Jurkat, Clone E6-1 (cell line): Measurements from ENCODE around the gene FAM83D.

Experiments used
- DNase-seq: peaks from one replicate; pipeline ENCODE4 v3.0.0-alpha.2; 2011; ENCODE audit warnings: low read depth, low spot score
- H3K4me3 ChIP-seq: 2 replicates; pipeline ENCODE4 v1.5.1; 2011; ENCODE audit warnings: mild to moderate bottlenecking, low read length, control low read depth, moderate library complexity

The FAM83D gene

DNA sequence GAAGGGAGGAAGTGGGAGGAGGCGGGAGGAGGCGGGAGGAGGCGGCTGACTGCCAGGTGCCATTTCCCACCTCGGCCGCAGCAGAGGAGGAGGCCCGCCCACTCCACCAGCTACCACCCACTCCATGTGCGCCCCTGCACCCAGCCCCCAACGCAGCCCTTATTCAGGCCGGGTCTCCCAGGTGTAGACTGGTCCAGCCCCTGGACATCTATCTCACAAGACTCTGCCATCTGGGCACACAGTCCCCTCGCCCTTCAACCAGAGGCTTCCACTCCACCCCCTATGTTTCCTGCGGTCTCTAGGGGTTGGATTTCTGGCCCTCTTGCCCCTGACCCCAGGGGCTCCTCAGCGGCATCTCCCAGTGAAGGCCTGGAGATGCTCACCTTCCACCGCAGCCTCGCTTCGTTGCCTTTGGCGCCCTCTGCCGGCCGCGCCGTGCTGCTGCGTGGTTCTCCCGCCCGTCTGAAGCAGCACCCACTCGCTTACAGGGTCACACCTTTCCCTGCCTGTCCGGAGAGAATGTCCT lies 32.6 kb upstream of the FAM83D start:
- H3K4me3 ChIP-seq, result no peak overlapping the region
- DNase-seq, result peak; percentile 35

DNA sequence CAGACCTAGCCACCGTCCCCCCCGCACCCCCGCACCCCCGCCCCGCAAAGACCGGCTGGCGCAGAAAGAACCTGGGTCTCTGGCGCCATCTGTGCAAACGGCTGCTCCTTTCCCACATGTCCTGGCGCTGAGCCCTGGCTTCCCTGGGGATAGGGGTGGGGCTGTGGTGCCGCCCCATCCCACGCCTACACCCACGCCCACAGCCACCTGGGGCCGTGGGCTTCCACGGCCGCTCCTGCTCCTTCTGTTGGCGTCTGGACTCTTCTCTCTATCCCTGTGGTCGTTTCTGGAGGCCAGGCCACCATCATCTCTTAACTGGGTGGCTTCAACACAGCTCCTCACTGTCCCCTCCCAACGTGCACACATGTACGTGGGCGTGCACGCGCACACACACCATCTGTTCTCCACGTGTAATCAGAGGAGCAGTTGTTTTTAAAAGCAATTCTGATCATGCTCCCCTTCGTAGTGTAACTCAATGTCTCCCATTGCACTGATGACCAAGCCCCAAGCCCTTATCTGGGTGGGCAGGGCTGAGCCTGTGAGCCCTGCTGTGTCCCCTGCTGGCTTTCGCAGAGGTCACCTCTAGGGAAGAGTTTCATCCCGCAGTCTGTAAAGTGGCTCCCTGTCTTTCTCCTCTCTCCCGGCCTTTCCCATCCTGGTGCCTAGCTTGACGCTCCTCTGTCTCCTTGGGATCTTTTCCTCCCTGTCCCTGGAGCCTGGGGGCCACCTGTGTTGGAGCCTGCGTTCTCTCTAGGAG lies 31.9 kb upstream of the FAM83D start:
- H3K4me3 ChIP-seq, result no peak overlapping the region
- no peak for DNase-seq

DNA sequence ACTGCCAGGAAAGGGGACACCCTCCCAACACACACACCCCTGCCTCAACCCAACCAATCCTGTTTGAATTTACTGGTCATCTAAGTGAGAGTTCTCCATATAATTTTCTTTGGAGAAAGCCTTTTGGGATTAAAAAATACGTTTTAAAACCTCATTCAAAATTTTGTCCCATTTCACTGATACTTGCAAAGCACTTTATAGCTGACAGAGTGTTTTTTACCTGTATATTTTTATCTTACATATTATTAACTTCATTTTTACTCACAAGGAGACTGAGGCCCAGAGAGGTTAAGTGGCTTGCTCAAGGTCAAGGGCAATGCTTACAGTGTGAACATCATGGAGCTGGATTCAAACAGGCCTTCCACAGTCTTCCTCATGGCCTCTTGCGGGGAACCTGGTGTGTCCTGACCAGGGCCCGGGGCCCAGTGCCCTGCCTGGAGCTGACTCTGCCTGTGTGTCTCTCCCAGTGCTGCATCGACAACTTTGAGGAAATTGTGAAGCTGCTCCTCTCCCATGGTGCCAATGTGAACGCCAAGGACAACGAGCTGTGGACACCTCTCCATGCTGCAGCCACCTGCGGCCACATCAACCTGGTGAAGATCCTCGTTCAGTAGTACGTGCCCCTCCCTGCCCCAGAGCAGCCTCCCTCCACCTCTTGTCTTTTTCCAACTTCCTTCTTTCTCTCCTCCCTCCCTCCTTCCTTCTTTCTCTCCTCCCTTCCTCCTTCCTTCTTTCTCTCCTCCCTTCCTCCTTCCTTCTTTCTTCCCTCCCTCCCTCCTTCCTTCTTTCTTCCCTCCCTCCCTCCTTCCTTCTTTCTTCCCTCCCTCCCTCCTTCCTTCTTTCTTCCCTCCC lies 30.9 kb upstream of the FAM83D start:
- H3K4me3 ChIP-seq, result no peak overlapping the region
- DNase-seq, result no peak

DNA sequence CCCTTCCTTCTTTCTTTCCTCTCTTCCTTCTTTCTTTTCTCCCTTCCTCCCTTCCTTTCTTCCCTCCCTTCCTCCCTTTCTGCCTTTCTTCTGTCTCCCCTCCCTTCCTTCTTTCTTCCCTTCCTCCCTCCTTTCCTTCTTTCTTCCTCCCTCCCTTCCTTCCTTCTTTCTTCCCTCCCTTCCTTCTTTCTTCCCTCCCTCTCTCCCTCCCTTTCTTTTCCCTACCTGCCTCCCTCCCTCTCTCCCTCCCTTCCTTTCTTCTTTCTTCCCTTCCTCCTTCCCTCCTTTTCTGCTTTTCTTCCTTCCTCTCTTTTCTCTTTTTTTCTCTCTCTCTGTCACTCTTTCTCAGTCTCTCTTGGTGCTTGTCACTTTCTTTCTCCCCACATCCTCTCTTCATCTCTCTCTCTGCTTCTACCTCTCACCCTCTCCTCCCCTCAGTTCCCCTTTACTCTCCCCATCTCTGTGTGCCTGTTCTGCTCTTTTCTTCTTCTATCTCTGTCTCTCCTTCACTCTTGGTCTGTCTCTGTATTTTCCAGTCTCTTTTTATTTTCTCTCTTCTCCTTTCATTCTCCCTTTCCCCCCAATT lies 30.1 kb upstream of the FAM83D start:
- no peak for DNase-seq
- H3K4me3 ChIP-seq, result no peak overlapping the region

DNA sequence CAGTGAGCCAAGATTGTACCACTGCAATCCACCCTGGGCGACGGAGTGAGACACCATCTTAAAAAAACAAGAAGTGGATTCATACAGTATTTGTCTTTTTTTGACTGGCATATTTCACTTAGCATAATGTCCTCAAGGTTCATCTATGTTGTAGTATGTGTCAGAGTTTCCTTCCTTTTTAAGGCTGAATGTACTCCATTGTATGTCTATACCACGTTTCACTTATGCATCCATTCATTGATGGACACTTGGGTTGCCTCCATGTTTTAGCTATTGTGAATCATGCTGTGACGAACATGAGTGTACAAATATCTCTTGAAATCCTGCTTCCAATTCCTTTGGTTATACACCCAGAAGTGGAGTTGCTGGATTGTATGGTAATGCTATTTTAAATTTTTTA lies 28.9 kb upstream of the FAM83D start:
- H3K4me3 ChIP-seq, result no peak overlapping the region
- no peak for DNase-seq

DNA sequence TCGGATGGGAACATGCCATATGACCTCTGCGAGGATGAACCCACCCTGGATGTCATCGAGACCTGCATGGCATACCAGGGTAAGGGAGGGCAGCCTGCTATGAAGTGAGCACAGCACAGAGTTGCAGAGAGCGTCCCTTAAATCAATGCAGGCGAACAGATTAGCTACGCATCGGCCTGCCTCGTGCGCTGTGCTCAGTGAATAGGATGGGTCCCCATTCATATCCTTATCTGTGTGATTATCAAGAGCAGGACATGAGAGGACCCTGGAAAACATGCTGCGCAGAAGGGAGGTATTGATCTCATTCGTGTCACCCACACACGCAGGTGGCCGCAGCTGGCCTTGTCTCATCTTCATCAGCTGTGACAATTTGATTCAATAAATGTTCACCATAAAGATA lies 25.6 kb upstream of the FAM83D start:
- DNase-seq, result no peak
- H3K4me3 ChIP-seq, result no peak overlapping the region

DNA sequence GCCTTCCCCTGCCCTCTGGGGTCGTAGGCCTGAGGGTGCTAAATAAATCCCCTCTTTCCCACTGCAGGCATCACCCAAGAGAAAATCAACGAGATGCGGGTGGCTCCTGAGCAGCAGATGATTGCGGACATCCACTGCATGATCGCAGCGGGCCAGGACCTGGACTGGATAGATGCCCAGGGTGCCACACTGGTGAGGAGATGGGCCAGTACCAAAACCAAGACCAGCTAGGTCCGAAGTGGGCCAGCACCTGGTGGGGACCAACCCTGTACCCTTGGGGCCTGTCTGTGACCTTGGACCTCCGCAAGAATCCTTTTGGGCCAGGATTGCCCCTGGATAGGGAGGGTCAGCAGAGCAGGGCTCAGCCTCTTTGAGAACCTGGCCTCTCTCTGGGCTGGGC lies 23.6 kb upstream of the FAM83D start:
- DNase-seq, result no peak
- no peak overlapping the region for H3K4me3 ChIP-seq

DNA sequence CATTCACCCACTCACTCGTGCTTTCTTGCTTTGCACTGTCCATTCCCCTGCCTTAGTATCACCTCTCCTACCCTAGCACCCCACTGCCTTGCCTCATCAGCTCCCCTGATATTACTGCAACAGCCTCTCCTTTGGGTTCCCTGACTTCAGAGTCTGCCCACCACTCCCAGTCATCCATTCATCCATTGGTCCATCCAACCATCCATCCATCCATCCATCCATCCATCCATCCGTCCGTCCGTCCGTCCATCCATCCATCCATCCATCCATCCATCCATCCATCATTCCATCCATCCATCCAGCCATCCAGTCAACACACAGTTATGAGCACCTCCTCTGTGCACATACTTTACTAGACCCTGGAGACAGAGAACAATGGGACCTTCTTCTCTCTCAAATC lies 22.9 kb upstream of the FAM83D start:
- no peak overlapping the region for H3K4me3 ChIP-seq
- DNase-seq, result no peak

DNA sequence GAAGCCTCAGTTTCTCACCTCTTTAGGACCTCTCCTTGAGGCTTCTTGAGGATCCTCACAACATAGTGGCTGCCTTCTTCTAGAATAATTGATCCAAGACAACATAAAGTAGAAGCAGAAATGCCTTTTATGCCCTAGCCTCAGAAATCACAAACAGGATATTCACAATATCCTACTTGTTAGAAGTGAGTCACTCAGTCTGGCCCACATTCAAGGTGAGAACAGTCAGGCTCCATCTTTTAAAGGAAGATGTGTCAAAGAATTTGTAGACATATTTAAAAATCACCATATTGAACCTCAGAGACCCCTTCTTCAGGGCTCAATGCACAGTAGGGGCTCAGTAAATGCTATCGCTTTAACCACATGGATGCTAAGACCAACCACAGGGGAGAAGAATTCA lies 20.8 kb upstream of the FAM83D start:
- no peak overlapping the region for H3K4me3 ChIP-seq
- DNase-seq, result no peak

DNA sequence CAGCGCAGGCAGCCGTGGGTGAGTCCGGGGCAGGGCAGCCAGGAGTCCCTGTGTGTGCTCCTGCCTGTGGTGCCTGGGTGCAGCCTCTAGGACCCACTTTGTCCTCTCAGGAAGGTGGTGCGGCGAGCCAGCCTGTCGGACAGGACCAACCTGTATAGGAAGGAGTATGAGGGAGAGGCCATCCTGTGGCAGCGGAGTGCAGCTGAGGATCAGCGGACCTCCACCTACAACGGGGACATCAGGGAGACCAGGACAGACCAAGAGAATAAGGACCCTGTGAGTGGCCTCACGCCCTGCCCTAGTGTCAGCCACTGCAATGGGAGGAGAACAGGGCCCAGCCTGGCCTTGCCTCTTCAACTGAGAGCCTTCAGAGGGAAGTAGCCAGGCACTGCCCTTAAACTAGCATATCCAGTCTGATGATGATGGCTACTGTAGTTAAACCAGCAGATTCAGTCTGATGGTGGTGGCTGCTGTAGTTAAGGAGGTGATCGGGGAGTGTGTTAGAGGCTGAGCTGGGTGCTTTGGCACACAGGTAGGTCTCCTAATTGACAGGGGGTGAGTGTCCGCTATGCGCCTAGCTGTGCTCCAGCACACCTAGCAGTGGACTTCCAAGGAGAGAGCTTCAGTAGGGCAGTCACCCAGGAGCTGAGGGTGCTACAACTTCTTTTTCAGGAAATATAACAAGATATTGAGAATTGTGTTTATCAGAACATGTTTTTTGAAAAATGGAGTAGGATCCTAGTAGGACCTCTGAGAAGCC lies 18.1 kb upstream of the FAM83D start:
- H3K4me3 ChIP-seq, result no peak overlapping the region
- no peak for DNase-seq

DNA sequence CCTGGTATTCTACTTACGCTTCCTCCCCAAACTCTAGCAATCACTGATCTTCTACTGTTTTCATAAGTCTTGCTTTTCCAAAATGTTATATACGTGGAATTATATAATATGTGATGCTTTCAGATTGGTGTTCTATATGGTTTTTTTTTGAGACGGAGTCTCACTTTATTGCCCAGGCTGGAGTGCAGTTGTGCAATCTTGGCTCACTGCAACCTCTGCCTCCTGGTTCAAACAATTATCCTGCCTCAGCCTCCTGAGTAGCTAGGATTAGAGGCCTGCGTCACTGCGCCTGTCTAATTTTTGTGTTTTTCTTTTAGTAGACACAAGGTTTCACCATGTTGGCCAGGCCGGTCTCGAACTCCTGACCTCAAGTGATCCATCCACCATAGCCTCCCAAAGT lies 10.9 kb upstream of the FAM83D start:
- no peak overlapping the region for H3K4me3 ChIP-seq
- no peak for DNase-seq

DNA sequence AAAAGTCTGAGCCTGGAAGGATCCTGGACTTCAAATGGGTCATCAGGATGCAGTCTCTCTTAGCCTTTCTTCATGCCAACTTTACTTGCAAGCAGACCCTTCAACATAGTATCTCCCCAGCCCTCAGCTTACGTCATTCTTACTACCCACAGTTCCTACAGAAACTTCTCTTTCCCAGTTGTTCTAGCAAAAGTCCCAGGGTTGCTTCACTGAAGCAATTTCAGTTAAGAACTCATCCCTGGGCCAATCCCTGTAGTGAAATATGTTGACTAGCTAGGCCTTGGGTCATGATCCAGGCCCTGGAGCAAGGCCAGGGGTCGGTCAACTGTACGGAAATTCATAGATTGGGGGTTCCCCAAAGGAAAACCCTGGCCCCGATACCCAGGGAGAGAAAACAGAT lies 8.6 kb upstream of the FAM83D start:
- no peak for DNase-seq

DNA sequence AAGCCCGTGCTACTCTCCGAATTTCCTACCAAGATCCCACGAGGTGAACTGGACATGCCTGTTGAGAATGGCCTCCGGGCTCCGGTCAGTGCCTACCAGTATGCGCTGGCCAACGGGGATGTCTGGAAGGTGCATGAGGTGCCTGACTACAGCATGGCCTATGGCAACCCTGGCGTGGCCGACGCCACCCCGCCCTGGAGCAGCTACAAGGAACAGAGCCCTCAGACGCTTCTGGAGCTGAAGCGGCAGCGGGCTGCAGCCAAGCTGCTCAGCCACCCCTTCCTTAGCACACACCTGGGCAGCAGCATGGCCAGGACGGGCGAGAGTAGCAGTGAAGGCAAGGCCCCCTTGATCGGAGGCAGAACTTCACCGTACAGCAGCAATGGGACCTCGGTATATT lies 8.0 kb upstream of the FAM83D start:
- no peak for DNase-seq
- H3K4me3 ChIP-seq, result no peak overlapping the region

More for the DNA sequence above, 8.6 kb upstream of the FAM83D start:
- H3K4me3 ChIP-seq, result no peak overlapping the region

DNA sequence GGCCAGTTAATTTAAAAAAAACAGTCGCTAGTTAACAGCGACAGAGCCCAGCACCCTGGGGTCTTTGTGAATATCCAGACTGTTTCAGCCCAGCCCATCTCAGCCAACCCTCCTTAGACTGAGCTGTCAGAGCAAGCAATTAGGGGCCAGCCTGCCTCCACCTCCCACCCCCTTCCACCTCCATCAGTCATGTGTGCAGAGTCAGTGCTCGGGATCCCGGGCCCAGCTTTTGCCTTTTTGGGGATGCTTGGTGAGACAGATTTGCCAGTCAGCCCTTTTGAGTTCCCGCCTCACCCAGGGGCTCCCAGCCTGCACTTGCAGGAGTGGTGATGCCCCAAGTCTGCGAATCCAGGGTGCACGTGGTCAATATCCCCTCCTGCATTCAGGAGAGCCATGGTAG lies 6.5 kb upstream of the FAM83D start:
- H3K4me3 ChIP-seq, result no peak overlapping the region
- no peak for DNase-seq

DNA sequence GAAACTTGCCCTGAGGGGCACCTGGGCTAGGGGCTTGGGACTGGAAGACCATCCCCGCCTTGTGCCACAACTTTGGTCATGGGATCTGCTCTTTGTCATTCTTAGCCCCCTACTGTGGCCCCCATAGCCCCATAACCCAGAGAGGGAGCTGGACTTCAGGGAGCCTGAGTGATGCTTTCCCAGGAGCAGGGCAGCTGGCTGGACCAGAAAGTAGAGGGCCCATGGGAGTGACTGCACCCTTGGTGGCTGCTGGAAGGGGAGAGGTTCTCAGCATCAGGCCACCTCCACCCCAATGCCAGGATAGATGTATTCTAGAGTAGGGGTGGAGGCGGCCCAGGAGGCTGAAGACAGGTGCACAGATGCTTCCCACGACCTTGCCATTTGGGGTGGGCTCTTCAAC lies 5.8 kb upstream of the FAM83D start:
- no peak for DNase-seq
- no peak overlapping the region for H3K4me3 ChIP-seq

DNA sequence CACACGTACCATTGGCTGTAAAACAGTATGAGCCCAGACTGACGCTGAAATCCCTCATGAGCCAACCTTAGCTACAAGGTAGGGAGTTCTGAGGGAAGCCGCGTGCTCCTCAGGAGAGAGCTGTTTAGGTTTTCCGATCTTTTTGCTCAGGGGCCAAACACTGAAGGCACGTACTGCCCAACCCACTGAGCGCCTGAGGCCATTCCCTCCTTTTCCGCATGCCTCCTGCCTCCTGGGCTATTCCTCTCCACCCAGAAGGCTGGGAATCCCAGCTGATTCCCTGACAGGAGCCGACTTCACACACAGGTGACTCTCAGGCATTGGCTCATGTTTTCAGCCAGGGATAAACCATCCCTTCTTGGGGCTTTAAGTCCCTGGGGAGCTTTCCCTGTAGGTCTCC lies 5.4 kb upstream of the FAM83D start:
- no peak overlapping the region for H3K4me3 ChIP-seq
- no peak for DNase-seq

DNA sequence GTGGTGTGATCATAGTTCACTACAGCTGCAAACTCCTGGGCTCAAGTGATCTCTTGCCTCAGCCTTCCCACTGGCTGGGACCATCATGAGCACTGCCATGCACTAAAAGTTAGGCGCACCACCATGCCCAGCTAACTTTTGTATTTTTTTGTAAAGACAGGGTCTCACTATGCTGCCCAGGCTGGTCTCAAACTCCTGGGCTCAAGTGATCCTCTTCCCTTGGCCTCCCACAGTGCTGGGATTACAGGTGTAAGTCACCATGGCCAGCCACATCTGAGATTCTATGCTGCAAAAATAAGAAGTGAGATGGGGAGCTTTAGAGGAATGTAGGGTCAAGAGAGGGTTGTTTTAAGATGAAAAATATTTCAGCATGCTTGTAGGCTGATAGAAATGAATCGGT lies 1.5 kb upstream of the FAM83D start:
- no peak overlapping the region for H3K4me3 ChIP-seq
- DNase-seq, result no peak

DNA sequence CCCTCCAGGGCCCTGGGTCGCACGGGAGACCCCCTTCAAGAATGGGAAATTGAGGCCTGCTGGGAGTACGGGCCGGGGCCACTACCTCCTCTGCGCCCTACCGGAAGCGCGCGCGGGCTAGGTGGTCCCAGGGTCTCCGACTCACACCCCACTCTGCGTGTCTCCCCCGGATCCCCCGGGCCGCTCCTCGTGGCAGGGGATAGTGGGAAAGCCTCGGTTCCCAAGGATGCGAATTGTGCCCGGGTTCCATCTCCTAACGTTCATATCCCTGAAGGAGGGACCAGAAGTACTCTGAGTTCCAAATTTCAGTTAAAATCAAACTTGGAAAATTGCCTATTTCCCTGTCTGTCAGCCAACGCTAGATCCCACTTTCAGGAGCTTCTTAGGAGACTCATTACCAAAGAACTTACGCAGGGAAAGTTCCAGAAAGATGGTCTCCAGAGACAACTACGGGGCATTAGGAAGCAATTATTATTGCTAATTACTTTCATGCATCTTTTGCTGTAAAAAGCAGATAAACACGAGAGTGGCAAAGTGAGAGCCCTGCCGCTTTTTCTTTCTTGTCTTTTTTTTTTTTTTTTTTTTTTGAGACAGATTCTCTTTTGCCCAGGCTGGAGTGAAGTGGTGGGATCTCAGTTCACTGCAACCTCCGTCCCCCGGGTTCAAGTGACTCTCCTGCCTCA lies 858 bp downstream of the FAM83D start:
- DNase-seq, result no peak
- peak overlapping the region; percentile 63 for H3K4me3 ChIP-seq
